Heart right ventricle (tissue), 16 donors: ENCODE data around the gene NFILZ. TPM values are rescaled to one million over a fixed set of nuclear protein-coding genes. Genes with fewer than 3 reads are reported as not detected.

Source experiments
- ATAC-seq, 8 donors: fragments of 200-7000 bp; cut with Tn5 transposase; one replicate each; pipeline ENCODE4 v1.9.1; 2020; ENCODE audit warnings: mild to moderate bottlenecking in 8 of 8, moderate library complexity in 8 of 8, moderate number of reproducible peaks in 1 of 8
- DNase-seq, 2 donors: peaks; one replicate each; pipeline ENCODE4 v3.0.0-alpha.2; 2020
- H3K27ac ChIP-seq, 10 donors: fragments of 200-600 bp; sonication (generic) in 2 of 10; one replicate each; pipeline versions ENCODE4 v1.5.0 to v1.8.0; 2020 to 2022; ENCODE audit warnings: mild to moderate bottlenecking in 3 of 10
- H3K27me3 ChIP-seq, 7 donors: fragments of 200-600 bp; one replicate each; pipeline ENCODE4 v1.8.0; 2021 to 2022; ENCODE audit warnings: mild to moderate bottlenecking in 2 of 7
- H3K36me3 ChIP-seq, 9 donors: fragments of 200-600 bp; sonication (generic) in 1 of 9; one replicate each; pipeline versions ENCODE4 v1.5.0 to v1.8.0; 2020 to 2022; ENCODE audit warnings: mild to moderate bottlenecking in 2 of 9
- H3K4me1 ChIP-seq, 9 donors: fragments of 200-600 bp; sonication (generic) in 1 of 9; one replicate each; pipeline versions ENCODE4 v1.5.0 to v1.8.0; 2020 to 2022; ENCODE audit warnings: mild to moderate bottlenecking in 4 of 9
- H3K4me3 ChIP-seq, 10 donors: fragments of 200-600 bp; sonication (generic) in 2 of 10; one replicate each; pipeline versions ENCODE4 v1.5.0 to v1.8.0; 2020 to 2022; ENCODE audit warnings: mild to moderate bottlenecking in 7 of 10, moderate library complexity in 2 of 10
- H3K9me3 ChIP-seq, 11 donors: fragments of 200-600 bp in 10 of 11; sonication (generic) in 2 of 11; one replicate each; pipeline versions ENCODE4 v1.5.0 to v1.8.0; 2013 to 2022; ENCODE audit warnings: mild to moderate bottlenecking in 2 of 11, control low read depth in 1 of 11, moderate library complexity in 1 of 11
- CTCF ChIP-seq, 9 donors: fragments of 200-600 bp; sonication (generic) in 2 of 9; IDR thresholded peaks; one replicate each; pipeline versions ENCODE4 v1.5.0 to v1.8.0; 2021 to 2022; ENCODE audit warnings: antibody characterized with exemption in 9 of 9, mild to moderate bottlenecking in 5 of 9, moderate library complexity in 1 of 9
- WGBS, 2 donors: extraction: QIAGEN DNeasy Blood & Tissue Kit; methylation state at CpG; one replicate each; pipeline ENCODE4 v1.1.7; 2013; ENCODE audit warnings: inconsistent platforms in 1 of 2; 5-methylcytosine and 5-hydroxymethylcytosine counted together
- intact Hi-C, 10 donors: fragments of 100-400 bp; cut with DNase I; formaldehyde crosslinking; loops; one replicate each; pipeline versions ENCODE4 v1.11.1 to v1.14.2; 2022
- long read RNA-seq, 3 donors: library from polyadenylated mRNA; unstranded; transcript quantifications; one replicate each; pipeline ENCODE4 v2.0.0, GENCODE V29; 2020 to 2021
- polyA plus RNA-seq, 2 donors: library from polyadenylated mRNA; stranded (reverse); fragments of 200-250 nt; gene quantifications; one replicate each; pipeline ENCODE4 v1.2.3, GENCODE V29; 2013
- total RNA-seq, 10 donors: library from RNA; stranded (reverse); fragmentation: NEBNext Ultra II Directional in 3 of 10; extraction: Animal tissue kit (Norgen Biotek cat#: 25700) in 3 of 10; gene quantifications; one replicate each; pipeline versions ENCODE4 v1.2.1 to v1.2.4, GENCODE V29; 2021 to 2023
- donor health status: Arrhythmogenic right ventricular cardiomyopathy.
- donor health status: ischemic (EF 13 %, LVEDD 7.1; RV severe dilation, severe dysfunction).
- donor health status: healthy with polysubstance abuse.
- donor health status: DM: no; HTN: yes; CAD: no.
- donor health status: DM: no; HTN: no; CAD: no.
- donor health status: ischemic (EF 25% LVEDD 6.9; RV normal size, moderate dysfunction).
- donor health status: ischemic (EF 25% LVEDD 5.7; RV mildly dilated, moderate dysfunction).
- donor health status: healthy.
- donor health status: DM: yes; HTN: yes; CAD: no.
- donor health status: Ischemic cardiomyopathy.
- donor health status: ischemic (EF 35%, LVEDD 5.7; RV mildly dilated, moderate dysfunction).
- donor health status: nonischemic (EF 11% LVEDD 7.7; RV severe dilation, severe dysfunction).
- donor health status: DM: yes; HTN: yes; CAD: no.
- donor health status: PGD.
- donor health status: ischemic (EF 29% LVEDD 5.4; RV normal size, mild dysfunction).
- donor health status: nonischemic (EF 23%, LVEDD 6.1; RV moderate dilation, normal function).

NFILZ gene
- not detected for total RNA-seq
- not detected for polyA plus RNA-seq
- long read RNA-seq, donor 1 = 0 reads
- long read RNA-seq, donor 2 = 0 reads
- long read RNA-seq, donor 3 = 0 reads

GRCh38 chr19:8629996-8630683 is at the start of gene NFILZ:
Gene NFILZ, plus strand, starts transcription at chr19:8630633. Its CDS starts 46,133 bp downstream, at chr19:8676766.
- DNase-seq (no peak), ATAC-seq (no peak)
- Histone ChIP-seq H3K4me3 (no peak within 1 kb of the TSS), H3K27ac (no peak within 1 kb of the TSS), H3K36me3 (no peaks in the 10 kb centered on the region), H3K4me1 (no peaks in the 10 kb centered on the region), H3K9me3 (peaks cover 0 to 30% (median 9%) of the 10 kb centered on the region in 11 donors), H3K27me3 (peaks cover 0 to 4% (median 0%) of the 10 kb centered on the region in 7 donors)
- WGBS, 2 donors = 91 to 92% methylated on average over 11 of the region's 11 CpGs
- intact Hi-C loops = no loop called here
- TF ChIP-seq CTCF (IDR thresholded peaks at IDR 0.05) = no peak

- Histone ChIP-seq H3K36me3 (peaks cover 0 to 31% (median 0%) of the 10 kb centered on the region in 9 donors), H3K27me3 (peaks cover 0 to 27% (median 13%) of the 10 kb centered on the region in 7 donors), H3K4me3 (no peak overlapping the region), H3K27ac (no peak overlapping the region), H3K9me3 (no peaks in the 10 kb centered on the region), H3K4me1 (peaks cover 0 to 38% (median 10%) of the 10 kb centered on the region in 9 donors)
- ATAC-seq (peak; percentile 60 to 77 (median 66)), DNase-seq (peak; percentile 80 to 82)
- intact Hi-C loops = loop anchor here in 6 of 10 donors (2.0 to 10.0 kb wide), 5 partner anchors 60 to 226 kb away; no protein-coding TSS in a partner anchor
- 4 to 6% methylated on average over 16 to 21 of the region's 21 CpGs for WGBS, 2 donors
- TF ChIP-seq CTCF (IDR thresholded peaks at IDR 0.05) = peak; percentile 99 to 100 (median 99)
Measured at GRCh38 chr19:8580710-8581281, 49.6 kb upstream of the NFILZ start.

- 71 to 78% methylated on average over 70 to 71 of the region's 71 CpGs for WGBS, 2 donors
- no peak for DNase-seq
- peaks cover 0 to 57% (median 0%) of the 10 kb centered on the region in 9 donors for H3K36me3 ChIP-seq
Measured at GRCh38 chr19:8584965-8585893, 45.2 kb upstream of the NFILZ start.

More at GRCh38 chr19:8584965-8585893, 45.2 kb upstream of the NFILZ start:
- H3K27me3 ChIP-seq = peaks cover 0 to 18% (median 0%) of the 10 kb centered on the region in 7 donors
- H3K4me3 ChIP-seq = no peak overlapping the region
- H3K4me1 ChIP-seq = peaks cover 0 to 10% (median 4%) of the 10 kb centered on the region in 9 donors
- intact Hi-C loops = loop anchor here in 4 of 10 donors (5.0 to 10.0 kb wide), 3 partner anchors 57 to 230 kb away; no protein-coding TSS in a partner anchor
- ATAC-seq = peak in 1 of 8 donors; percentile 23
- H3K27ac ChIP-seq = no peak overlapping the region
- TF ChIP-seq CTCF (IDR thresholded peaks at IDR 0.05) = no peak
- H3K9me3 ChIP-seq = no peaks in the 10 kb centered on the region
